GM20000 (cell line): ENCODE measurements around the gene NFKBIZ.

Experiments
- DNase-seq: peaks from one replicate; pipeline ENCODE4 v3.0.0; 2012; ENCODE audit warnings: low spot score
- CTCF ChIP-seq: IDR thresholded peaks from 2 replicates; pipeline ENCODE4 v1.5.1; 2012; ENCODE audit warnings: mild to moderate bottlenecking, control low read depth; ENCODE audit errors: extremely low read depth, missing control alignments

The NFKBIZ gene

GRCh38 chr3:101816215-101817149 is 32.8 kb upstream of the NFKBIZ start:
- no peak for TF ChIP-seq CTCF
- no peak for DNase-seq

GRCh38 chr3:101817992-101818391 is 31.3 kb upstream of the NFKBIZ start:
- TF ChIP-seq CTCF = no peak
- DNase-seq = no peak

GRCh38 chr3:101819649-101820206 is 29.6 kb upstream of the NFKBIZ start:
- no peak for TF ChIP-seq CTCF
- no peak for DNase-seq

DNA sequence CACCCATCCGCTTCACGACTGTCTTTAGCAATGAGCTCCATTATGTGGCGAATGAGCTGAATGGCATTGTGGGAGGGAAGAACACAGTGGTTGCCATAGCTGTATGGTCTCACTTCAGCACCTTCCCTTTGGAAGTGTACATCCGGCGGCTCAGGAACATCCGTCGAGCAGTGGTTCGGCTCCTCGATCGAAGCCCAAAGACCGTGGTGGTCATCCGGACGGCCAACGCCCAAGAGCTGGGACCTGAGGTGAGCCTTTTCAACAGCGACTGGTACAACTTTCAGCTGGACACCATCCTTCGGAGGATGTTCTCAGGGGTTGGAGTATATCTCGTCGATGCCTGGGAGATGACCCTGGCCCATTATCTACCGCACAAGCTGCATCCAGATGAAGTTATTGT is 27.8 kb upstream of the NFKBIZ start:
- no peak for DNase-seq
- TF ChIP-seq CTCF = no peak

GRCh38 chr3:101823525-101823924 is 25.8 kb upstream of the NFKBIZ start:
- no peak for TF ChIP-seq CTCF
- no peak for DNase-seq

GRCh38 chr3:101824702-101825101 is 24.6 kb upstream of the NFKBIZ start:
- no peak for DNase-seq
- TF ChIP-seq CTCF = no peak

DNA sequence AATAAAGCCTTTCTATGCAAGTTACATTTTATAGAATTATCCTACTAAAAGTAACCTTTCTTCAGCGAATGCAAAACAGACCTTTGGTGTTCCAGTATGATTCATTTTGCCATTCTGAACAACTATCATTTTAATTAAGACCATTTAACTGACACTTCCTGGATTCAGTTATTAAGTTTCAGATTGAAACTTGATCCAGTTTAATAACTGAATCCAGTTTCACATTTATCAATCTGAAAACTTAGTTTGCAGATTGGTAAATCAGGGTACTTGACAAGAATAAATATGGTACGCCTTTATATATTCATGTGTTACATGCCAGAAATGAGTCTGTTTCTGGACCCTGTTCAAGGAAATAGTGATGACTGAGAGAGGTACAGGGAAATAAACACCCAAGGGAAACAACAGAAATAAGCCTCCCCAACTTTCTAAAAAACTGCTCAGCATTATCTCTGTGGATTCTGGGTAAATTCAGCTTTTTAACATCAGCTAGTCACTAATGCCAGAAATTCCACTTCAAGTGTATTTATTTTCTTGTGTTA is 23.3 kb upstream of the NFKBIZ start:
- TF ChIP-seq CTCF = no peak
- DNase-seq = no peak
